Bronchial epithelial cell (primary cell): ENCODE results near the gene SLC13A4. TPM values are rescaled to one million over a fixed set of nuclear protein-coding genes. Genes with fewer than 3 reads are reported as not detected.

Experiments
- DNase-seq: peaks from one replicate; pipeline ENCODE4 v3.0.0-alpha.2; 2010; ENCODE audit warnings: low read depth
- FAIRE-seq: peaks from 2 replicates; lab custom pipeline; 2011; peaks lifted over from hg19 to GRCh38; lab: Jason Lieb, UNC
- H3K27me3 ChIP-seq: 2 replicates; pipeline ENCODE4 v1.5.1; 2011; ENCODE audit warnings: low read length; ENCODE audit not compliant: control insufficient read depth, insufficient read depth
- H3K36me3 ChIP-seq: 2 replicates; pipeline ENCODE4 v1.5.1; 2011; ENCODE audit warnings: low read length; ENCODE audit not compliant: control insufficient read depth, insufficient read depth
- H3K4me3 ChIP-seq: 2 replicates; pipeline ENCODE4 v1.5.1; 2011; ENCODE audit warnings: mild to moderate bottlenecking, low read depth, low read length, control low read depth
- total RNA-seq: library from RNA; depleted of rRNA; stranded (reverse); fragments of >200 nt; gene quantifications from 2 replicates; pipeline ENCODE4 v1.2.1, GENCODE V29; 2014
- TF ChIP-seq, protein P1 (sequence below): IDR thresholded peaks from 2 replicates; pipeline ENCODE4 v1.5.1; 2011; ENCODE audit warnings: mild to moderate bottlenecking, moderate library complexity, low read length, control low read depth, inconsistent platforms; ENCODE audit not compliant: insufficient read depth, severe bottlenecking

Gene SLC13A4
- total RNA-seq, 1 donor from 2014 or later: under 0.01 TPM

DNA sequence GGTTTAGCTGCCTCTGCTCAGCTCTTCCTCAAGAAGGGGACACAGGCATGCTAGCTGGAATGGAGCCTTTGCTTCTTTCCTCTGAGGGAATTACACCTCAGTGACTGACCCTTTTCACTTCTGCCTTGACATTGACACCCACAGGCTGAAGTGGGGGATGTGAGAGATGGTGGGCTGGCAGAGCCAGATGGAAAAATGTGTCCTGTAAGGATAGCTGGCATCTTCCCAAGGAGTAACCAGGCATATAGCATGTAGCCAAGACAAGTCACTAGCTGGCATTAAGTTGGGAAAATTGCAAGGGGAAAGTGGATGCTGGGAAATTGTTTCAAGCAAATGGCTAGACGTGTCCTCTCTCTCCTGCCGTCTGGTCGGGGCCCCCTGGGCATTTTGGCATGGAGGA is 45.8 kb downstream of the SLC13A4 start:
- Histone ChIP-seq H3K27me3 (no peaks in the 10 kb centered on the region), H3K4me3 (no peak overlapping the region), H3K36me3 (peaks cover 1% of the 10 kb centered on the region)
- TF ChIP-seq, protein P1, sequence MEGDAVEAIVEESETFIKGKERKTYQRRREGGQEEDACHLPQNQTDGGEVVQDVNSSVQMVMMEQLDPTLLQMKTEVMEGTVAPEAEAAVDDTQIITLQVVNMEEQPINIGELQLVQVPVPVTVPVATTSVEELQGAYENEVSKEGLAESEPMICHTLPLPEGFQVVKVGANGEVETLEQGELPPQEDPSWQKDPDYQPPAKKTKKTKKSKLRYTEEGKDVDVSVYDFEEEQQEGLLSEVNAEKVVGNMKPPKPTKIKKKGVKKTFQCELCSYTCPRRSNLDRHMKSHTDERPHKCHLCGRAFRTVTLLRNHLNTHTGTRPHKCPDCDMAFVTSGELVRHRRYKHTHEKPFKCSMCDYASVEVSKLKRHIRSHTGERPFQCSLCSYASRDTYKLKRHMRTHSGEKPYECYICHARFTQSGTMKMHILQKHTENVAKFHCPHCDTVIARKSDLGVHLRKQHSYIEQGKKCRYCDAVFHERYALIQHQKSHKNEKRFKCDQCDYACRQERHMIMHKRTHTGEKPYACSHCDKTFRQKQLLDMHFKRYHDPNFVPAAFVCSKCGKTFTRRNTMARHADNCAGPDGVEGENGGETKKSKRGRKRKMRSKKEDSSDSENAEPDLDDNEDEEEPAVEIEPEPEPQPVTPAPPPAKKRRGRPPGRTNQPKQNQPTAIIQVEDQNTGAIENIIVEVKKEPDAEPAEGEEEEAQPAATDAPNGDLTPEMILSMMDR: no peak
- DNase-seq (no peak), FAIRE-seq (no peak)

- DNase-seq (no peak), FAIRE-seq (no peak)
- TF ChIP-seq, protein P1: no peak
- Histone ChIP-seq H3K4me3 (no peak overlapping the region), H3K36me3 (peaks cover 1% of the 10 kb centered on the region), H3K27me3 (no peaks in the 10 kb centered on the region)
Observed at GRCh38 chr7:135681762-135682161, 46.2 kb downstream of the SLC13A4 start.

- TF ChIP-seq, protein P1: no peak
- peak; percentile 90 for DNase-seq
- H3K4me3 ChIP-seq: no peak overlapping the region
- FAIRE-seq: no peak
- H3K36me3 ChIP-seq: no peaks in the 10 kb centered on the region
- H3K27me3 ChIP-seq: no peaks in the 10 kb centered on the region
Observed at GRCh38 chr7:135678612-135679575, 49.1 kb downstream of the SLC13A4 start.

DNA sequence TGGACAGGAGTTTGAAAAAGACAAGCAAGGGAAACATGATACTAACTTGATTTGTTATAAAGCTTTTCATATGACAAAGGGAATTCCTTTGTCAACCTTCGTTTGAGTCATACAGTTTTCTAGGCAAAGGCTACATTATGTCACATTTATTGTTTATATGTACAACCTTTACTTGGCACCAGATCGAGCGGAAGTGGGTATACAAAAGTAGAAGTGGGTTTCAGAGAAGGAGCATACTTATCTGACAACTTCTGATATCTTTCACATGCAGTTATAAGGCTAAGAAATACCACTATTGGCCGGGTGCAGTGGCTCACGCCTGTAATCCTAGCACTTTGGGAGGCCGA is 54.7 kb downstream of the SLC13A4 start:
- TF ChIP-seq, protein P1: no peak
- no peaks in the 10 kb centered on the region for H3K27me3 ChIP-seq
- no peaks in the 10 kb centered on the region for H3K36me3 ChIP-seq
- no peak overlapping the region for H3K4me3 ChIP-seq
- no peak for FAIRE-seq
- peak; percentile 76 for DNase-seq

DNA sequence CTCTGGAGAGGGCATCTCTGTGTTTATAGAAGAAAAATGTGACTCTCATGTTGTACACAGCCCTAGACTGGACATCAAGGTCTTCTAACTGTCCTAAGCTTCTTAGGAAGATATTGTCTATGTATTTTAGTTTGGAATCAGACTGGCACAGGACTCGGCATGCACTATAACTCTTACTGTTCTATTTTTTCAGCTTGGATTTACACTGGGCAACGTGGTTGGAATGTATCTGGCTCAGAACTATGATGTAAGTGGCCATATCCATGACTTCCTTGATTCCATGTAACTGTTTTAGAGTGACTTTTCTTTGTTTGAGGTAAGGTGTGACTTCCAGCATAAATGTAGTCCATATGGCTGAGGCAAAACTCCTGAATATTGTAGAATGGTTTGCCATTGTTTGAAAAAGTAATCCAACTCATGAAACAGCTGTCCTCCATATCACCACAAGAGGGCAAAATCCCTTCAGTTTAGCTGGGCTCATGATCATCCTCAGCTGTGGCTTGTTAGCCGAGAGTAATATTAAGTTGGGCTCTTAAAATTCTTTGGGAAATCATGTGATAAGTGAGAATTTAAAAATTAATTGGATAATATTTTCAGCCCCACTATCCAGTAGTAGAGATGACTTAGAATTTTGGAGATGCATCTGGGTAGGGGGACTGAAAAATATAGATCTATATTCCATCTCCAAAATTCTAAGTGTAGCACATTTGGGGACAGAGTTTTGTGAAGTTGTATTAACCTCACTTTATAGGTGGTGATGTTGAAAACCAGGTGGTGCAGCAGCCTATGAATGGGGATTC is 55.2 kb downstream of the SLC13A4 start:
- Histone ChIP-seq H3K36me3 (no peaks in the 10 kb centered on the region), H3K27me3 (no peaks in the 10 kb centered on the region), H3K4me3 (no peak overlapping the region)
- DNase-seq (peak; percentile 73), FAIRE-seq (no peak)
- TF ChIP-seq, protein P1: peak; percentile 76
